K562 (cell line): Measurements from ENCODE around the gene APC. TPM values are rescaled to one million over a fixed set of nuclear protein-coding genes. Genes with fewer than 3 reads are reported as not detected.
A peak's percentile ranks its signal among the peaks of the same experiment; 100 is the strongest.

ENCODE experiments used
- ATF7 ChIP-seq: fragments of 450-650 bp; IDR thresholded peaks from 2 replicates; pipeline ENCODE4 v1.7.1; 2014; ENCODE audit warnings: mild to moderate bottlenecking, moderate library complexity
- CTBP1 ChIP-seq: fragments of 450-650 bp; IDR thresholded peaks from 2 replicates; pipeline ENCODE4 v1.6.1; 2016; ENCODE audit warnings: borderline replicate concordance
- CTCF ChIP-seq, 3 experiments: IDR thresholded peaks in 2 of 3; conservative IDR thresholded peaks in 1 of 3; 2 replicates each; pipeline ENCODE4 v1.5.1; 2011 to 2012; ENCODE audit warnings: low read length in 3 of 3, mild to moderate bottlenecking in 3 of 3, control low read depth in 2 of 3, improper control_type of control experiment in 1 of 3, inconsistent platforms in 1 of 3, low read depth in 1 of 3, mixed read lengths in 1 of 3, moderate library complexity in 1 of 3; ENCODE audit not compliant: insufficient read depth in 2 of 3
- E2F4 ChIP-seq: sonication (generic); formaldehyde crosslinking; IDR thresholded peaks from 2 replicates; pipeline ENCODE4 v1.8.0; 2022; ENCODE audit warnings: mild to moderate bottlenecking, low read depth, missing genetic modification reagents
- EP300 ChIP-seq: IDR thresholded peaks from 2 replicates; pipeline ENCODE4 v1.6.1; 2012; ENCODE audit warnings: low read length, improper control_type of control experiment
- ESRRB ChIP-seq: fragments of 250-450 bp; sonication (Bioruptor Pico); IDR thresholded peaks from 2 replicates; pipeline ENCODE4 v1.5.0; 2020; ENCODE audit warnings: mild to moderate bottlenecking, moderate library complexity, borderline replicate concordance
- ETV6 ChIP-seq, 3 experiments: fragments of 150-350 bp in 1 of 3; sonication (generic) in 1 of 3; formaldehyde crosslinking in 1 of 3; IDR thresholded peaks; 2 replicates each; pipeline versions ENCODE4 v1.6.1 to v1.8.0; 2014 to 2022; ENCODE audit warnings: borderline replicate concordance in 2 of 3, low read depth in 2 of 3, antibody characterized with exemption in 1 of 3, low read length in 1 of 3, mild to moderate bottlenecking in 1 of 3, missing genetic modification reagents in 1 of 3
- FOXA1 ChIP-seq: fragments of 450-650 bp; IDR thresholded peaks from 2 replicates; pipeline ENCODE4 v1.6.1; 2016; ENCODE audit warnings: mild to moderate bottlenecking, borderline replicate concordance
- KDM4B ChIP-seq, 2 experiments: fragments of 450-650 bp in 1 of 2; sonication (generic) in 1 of 2; IDR thresholded peaks; 2 replicates each; pipeline ENCODE4 v1.6.1; 2016 to 2017; ENCODE audit warnings: borderline replicate concordance in 2 of 2, antibody characterized with exemption in 1 of 2, low read depth in 1 of 2, mild to moderate bottlenecking in 1 of 2
- LEF1 ChIP-seq: fragments of 450-650 bp; IDR thresholded peaks from 2 replicates; pipeline ENCODE4 v1.6.1; 2016; ENCODE audit warnings: mild to moderate bottlenecking
- MLLT1 ChIP-seq, 2 experiments: fragments of 450-650 bp; IDR thresholded peaks; 2 replicates each; pipeline ENCODE4 v1.6.1; 2016
- MYC ChIP-seq, 2 experiments: fragments of 250-450 bp in 1 of 2; sonication (Bioruptor Pico) in 1 of 2; IDR thresholded peaks; 2 replicates each; pipeline versions ENCODE4 v1.5.1 to v1.6.1; 2012 to 2021; ENCODE audit warnings: low read depth in 2 of 2, borderline replicate concordance in 1 of 2, improper control_type of control experiment in 1 of 2, low read length in 1 of 2, mild to moderate bottlenecking in 1 of 2, moderate library complexity in 1 of 2
- SMARCE1 ChIP-seq: fragments of 450-650 bp; IDR thresholded peaks from 2 replicates; pipeline ENCODE4 v1.7.1; 2016; ENCODE audit warnings: mild to moderate bottlenecking
- SP1 ChIP-seq: sonication (generic); formaldehyde crosslinking; IDR thresholded peaks from 2 replicates; pipeline ENCODE4 v1.8.1; 2022; ENCODE audit warnings: mild to moderate bottlenecking, missing genetic modification reagents
- ZBTB12 ChIP-seq: fragments of 250-450 bp; sonication (Bioruptor Pico); IDR thresholded peaks from 2 replicates; pipeline ENCODE4 v1.4.0; 2020
- ZBTB2 ChIP-seq: fragments of 450-650 bp; IDR thresholded peaks from 2 replicates; pipeline ENCODE4 v1.6.1; 2016; ENCODE audit warnings: antibody characterized with exemption
- ZBTB7A ChIP-seq: IDR thresholded peaks from 2 replicates; pipeline ENCODE4 v1.6.1; 2011; ENCODE audit warnings: low read depth, mild to moderate bottlenecking, low read length, moderate library complexity, borderline replicate concordance; ENCODE audit not compliant: control insufficient read depth
- ZFP36 ChIP-seq: fragments of 150-350 bp; IDR thresholded peaks from 2 replicates; pipeline ENCODE4 v1.6.1; 2018; ENCODE audit warnings: low read length, low read depth; ENCODE audit not compliant: partially characterized antibody
- polyA plus RNA-seq, 8 experiments: library from polyadenylated mRNA; depleted of rRNA in 4 of 8; stranded (reverse) in 5 of 8; unstranded in 3 of 8; fragments of >200 nt; fragmentation: Nextera tagmentation in 2 of 8; fragmentation: Illumina TruSeq in 1 of 8; extraction: Ambion mirVana in 2 of 8; extraction: Trizol in 1 of 8; gene quantifications; 2 replicates each; pipeline versions ENCODE4 v1.2.1 to v1.2.3, GENCODE V29; 2011 to 2014; ENCODE audit warnings: inconsistent platforms in 1 of 8, missing spikeins in 1 of 8
- total RNA-seq, 7 experiments: library from RNA; depleted of rRNA in 6 of 7; stranded (reverse); fragments of >200 nt in 6 of 7; fragmentation: Illumina TruSeq in 2 of 7; extraction: Trizol in 2 of 7; gene quantifications; 2 replicates each; pipeline versions ENCODE4 v1.2.1 to v1.2.3, GENCODE V29; 2011 to 2021; ENCODE audit warnings: low replicate concordance in 1 of 7

Gene APC
- total and polyA plus RNA-seq, 9 of the 15 experiments (the other 6 are each of a cell fraction or from before 2014, with no cell fraction given): 5.7 to 29.5 (median 15.4) TPM

GRCh38 chr5:112703866-112704820, 33.5 kb upstream of the APC start (continued):
- TF ChIP-seq ZBTB2 (no peak), SP1 (peak; percentile 65; the same call in 1 of the 2 replicates), E2F4 (CRISPR knock-in tag) (no peak), ATF7 (peak; percentile 45; the same call in 1 of the 2 replicates), SMARCE1 (peak; percentile 90), LEF1 (peak; percentile 52; the same call in 1 of the 2 replicates), FOXA1 (peak; percentile 60), ETV6 (IDR thresholded peaks at IDR 0.05; ENCODE audit: borderline replicate concordance in 1 of 2, low read depth in 2 of 2, low read length in 1 of 2) (no peak), ETV6 (CRISPR knock-in tag; IDR thresholded peaks at IDR 0.05; ENCODE audit: borderline replicate concordance) (no peak), MYC (IDR thresholded peaks at IDR 0.05; ENCODE audit: low read depth, low read length) (no peak), MYC (CRISPR knock-in tag; IDR thresholded peaks at IDR 0.05; ENCODE audit: borderline replicate concordance, low read depth) (no peak), KDM4B (IDR thresholded peaks at IDR 0.05; ENCODE audit: borderline replicate concordance in 2 of 2, low read depth in 1 of 2) (no peak), ZBTB12 (CRISPR knock-in tag) (no peak), ESRRB (CRISPR knock-in tag) (no peak), CTCF (IDR thresholded peaks at IDR 0.05 in 2 of 3, conservative IDR thresholded peaks at IDR 0.05 in 1 of 3; ENCODE audit: insufficient read depth in 2 of 3, low read depth in 1 of 3, low read length in 3 of 3) (0 out of 6 replicates have a peak, but pooled peaks of 1 of the 3 experiments have one; percentile 13), ZFP36 (no peak), ZBTB7A (no peak), MLLT1 (IDR thresholded peaks at IDR 0.05) (0 out of 4 replicates have a peak, but pooled peaks of 1 of the 2 experiments have one; percentile 25), CTBP1 (peak; percentile 96), EP300 (peak; percentile 75)
